ENCODE measurements around the gene HAO1.

- TF ChIP-seq CTCF (IDR thresholded peaks at IDR 0.05) (no peak), POLR2A (IDR thresholded peaks at IDR 0.05) (no peak)
These were observed 3.6 kb upstream of the HAO1 start for GRCh38 chr20:7943891-7944290.
